ENCODE data around the gene RPS27L. TPM values are rescaled to one million over a fixed set of nuclear protein-coding genes. Genes with fewer than 3 reads are reported as not detected.

RPS27L gene
- total and polyA plus RNA-seq, 8 donors: 73.2 to 176 (median 127) TPM

- H3K4me1 ChIP-seq: peaks cover 0 to 3% (median 0%) of the 10 kb centered on the region in 3 donors
- ATAC-seq: no peak
- FAIRE-seq: no peak
- no peak overlapping the region for H3K27ac ChIP-seq
- H3K4me3 ChIP-seq: no peak overlapping the region
- intact Hi-C loops (cut with DNase I): no loop called here
- TF ChIP-seq CTCF (IDR thresholded peaks at IDR 0.05): no peak
- WGBS, 2 donors: 92 to 94% methylated on average over 3 of the region's 3 CpGs
- H3K36me3 ChIP-seq: no peaks in the 10 kb centered on the region
- no peaks in the 10 kb centered on the region for H3K27me3 ChIP-seq
- H3K9me3 ChIP-seq: no peaks in the 10 kb centered on the region
- DNase-seq: no peak
These were observed 44.4 kb downstream of the RPS27L start for GRCh38 chr15:63112871-63113270.

GRCh38 chr15:63111481-63111880 is 45.8 kb downstream of the RPS27L start:
- ATAC-seq (no peak), FAIRE-seq (no peak)
- intact Hi-C loops (cut with DNase I): no loop called here

GRCh38 chr15:63110428-63111026 is 46.8 kb downstream of the RPS27L start:
- ATAC-seq (no peak), FAIRE-seq (no peak), DNase-seq (no peak)
- Histone ChIP-seq H3K27ac (no peak overlapping the region), H3K4me1 (peaks cover 0 to 3% (median 0%) of the 10 kb centered on the region in 3 donors), H3K27me3 (no peaks in the 10 kb centered on the region), H3K9me3 (no peaks in the 10 kb centered on the region), H3K36me3 (no peaks in the 10 kb centered on the region), H3K4me3 (no peak overlapping the region)
- intact Hi-C loops (cut with DNase I): no loop called here
- TF ChIP-seq CTCF (IDR thresholded peaks at IDR 0.05): no peak
- 84 to 89% methylated on average over 3 of the region's 3 CpGs for WGBS, 2 donors

More at GRCh38 chr15:63111481-63111880, 45.8 kb downstream of the RPS27L start:
- no peak overlapping the region for H3K4me3 ChIP-seq
- H3K9me3 ChIP-seq: no peaks in the 10 kb centered on the region
- H3K36me3 ChIP-seq: no peaks in the 10 kb centered on the region
- no peak for DNase-seq
- H3K27ac ChIP-seq: no peak overlapping the region
- no peak for TF ChIP-seq CTCF (IDR thresholded peaks at IDR 0.05)
- no peaks in the 10 kb centered on the region for H3K27me3 ChIP-seq
- H3K4me1 ChIP-seq: peaks cover 0 to 3% (median 0%) of the 10 kb centered on the region in 3 donors

GRCh38 chr15:63109920-63110319 is 47.4 kb downstream of the RPS27L start:
- Histone ChIP-seq H3K4me1 (peaks cover 0 to 3% (median 0%) of the 10 kb centered on the region in 3 donors), H3K27me3 (no peaks in the 10 kb centered on the region), H3K4me3 (no peak overlapping the region), H3K9me3 (no peaks in the 10 kb centered on the region), H3K27ac (no peak overlapping the region), H3K36me3 (no peaks in the 10 kb centered on the region)
- DNase-seq: no peak
- no peak for ATAC-seq
- FAIRE-seq: no peak
- no peak for TF ChIP-seq CTCF (IDR thresholded peaks at IDR 0.05)
- intact Hi-C loops (cut with DNase I): no loop called here
- WGBS, 2 donors: 83 to 85% methylated on average over 2 of the region's 2 CpGs

GRCh38 chr15:63109498-63109897 is 47.8 kb downstream of the RPS27L start:
- DNase-seq (no peak), FAIRE-seq (no peak), ATAC-seq (no peak)
- TF ChIP-seq CTCF (IDR thresholded peaks at IDR 0.05): no peak
- Histone ChIP-seq H3K27ac (no peak overlapping the region), H3K4me1 (peaks cover 0 to 3% (median 0%) of the 10 kb centered on the region in 3 donors), H3K4me3 (no peak overlapping the region), H3K9me3 (no peaks in the 10 kb centered on the region), H3K36me3 (no peaks in the 10 kb centered on the region), H3K27me3 (no peaks in the 10 kb centered on the region)
- 75 to 78% methylated on average over 2 of the region's 2 CpGs for WGBS, 2 donors
- intact Hi-C loops (cut with DNase I): no loop called here
